GM12892 (cell line): ENCODE measurements around the gene DUS1L.
A peak's percentile ranks its signal among the peaks of the same experiment; 100 is the strongest.

Source experiments
- DNase-seq: peaks from one replicate; pipeline ENCODE4 v3.0.0; 2011; ENCODE audit not compliant: insufficient read length
- FAIRE-seq: peaks from 2 replicates; lab custom pipeline; 2011; peaks lifted over from hg19 to GRCh38; lab: Jason Lieb, UNC
- POLR2A ChIP-seq: IDR thresholded peaks from 2 replicates; pipeline ENCODE4 v1.6.1; 2011; ENCODE audit warnings: low read depth, low read length, control low read depth
- POLR2AphosphoS5 ChIP-seq: IDR thresholded peaks from 2 replicates; pipeline ENCODE4 v1.6.1; 2011; ENCODE audit warnings: low read depth, low read length, control low read depth
- TAF1 ChIP-seq: IDR thresholded peaks from 2 replicates; pipeline ENCODE4 v1.6.1; 2011; ENCODE audit warnings: low read depth, mild to moderate bottlenecking, control low read depth, low read length, borderline replicate concordance

Gene DUS1L

GRCh38 chr17:82084373-82085030 is 18.9 kb upstream of the DUS1L start:
- no peak for DNase-seq
- TF ChIP-seq POLR2A (no peak), TAF1 (no peak), POLR2AphosphoS5 (no peak)
- FAIRE-seq, result no peak

- DNase-seq (no peak), FAIRE-seq (no peak)
- TF ChIP-seq POLR2AphosphoS5, result no peak
- TF ChIP-seq POLR2A, result no peak
- TF ChIP-seq TAF1, result no peak
Measured at GRCh38 chr17:82083533-82084359, 18.1 kb upstream of the DUS1L start.

- DNase-seq, result no peak
- no peak for FAIRE-seq
- TF ChIP-seq TAF1 (no peak), POLR2AphosphoS5 (no peak), POLR2A (no peak; the same call in 1 of the 2 replicates)
Measured at GRCh38 chr17:82083009-82083408, 17.4 kb upstream of the DUS1L start.

- FAIRE-seq, result no peak
- TF ChIP-seq POLR2A, result no peak
- TF ChIP-seq POLR2AphosphoS5, result no peak
- no peak for TF ChIP-seq TAF1
- no peak for DNase-seq
Measured at GRCh38 chr17:82082456-82082855, 16.9 kb upstream of the DUS1L start.

- TF ChIP-seq POLR2A (no peak), POLR2AphosphoS5 (no peak), TAF1 (no peak)
- FAIRE-seq, result no peak
- DNase-seq, result no peak
Measured at GRCh38 chr17:82081966-82082365, 16.4 kb upstream of the DUS1L start.

GRCh38 chr17:82081546-82081945 is 15.9 kb upstream of the DUS1L start:
- no peak for DNase-seq
- TF ChIP-seq POLR2A, result no peak
- no peak; the same call in 1 of the 2 replicates for TF ChIP-seq POLR2AphosphoS5
- TF ChIP-seq TAF1, result no peak
- FAIRE-seq, result no peak

GRCh38 chr17:82080789-82081464 is 15.3 kb upstream of the DUS1L start:
- TF ChIP-seq POLR2AphosphoS5 (peak; percentile 16; the same call in 1 of the 2 replicates), TAF1 (no peak), POLR2A (no peak)
- no peak for FAIRE-seq
- no peak for DNase-seq

- TF ChIP-seq TAF1, result no peak
- TF ChIP-seq POLR2A, result no peak
- no peak for DNase-seq
- no peak for FAIRE-seq
Measured at GRCh38 chr17:82080048-82080788, 14.6 kb upstream of the DUS1L start.

GRCh38 chr17:82079001-82079677 is 13.5 kb upstream of the DUS1L start:
- TF ChIP-seq POLR2AphosphoS5 (no peak), POLR2A (no peak), TAF1 (no peak)
- DNase-seq (no peak), FAIRE-seq (no peak)

GRCh38 chr17:82078433-82078832 is 12.8 kb upstream of the DUS1L start:
- DNase-seq (no peak), FAIRE-seq (no peak)
- TF ChIP-seq POLR2A, result no peak
- TF ChIP-seq POLR2AphosphoS5, result no peak
- TF ChIP-seq TAF1, result no peak

GRCh38 chr17:82077617-82078358 is 12.2 kb upstream of the DUS1L start:
- FAIRE-seq, result no peak
- DNase-seq, result no peak
- TF ChIP-seq TAF1 (no peak), POLR2AphosphoS5 (peak; percentile 62; the same call in 1 of the 2 replicates), POLR2A (0 out of 2 replicates have a peak, but pooled peaks have one; percentile 9)
